HT-29 (cell line): ENCODE measurements around the gene IL1B. TPM values are rescaled to one million over a fixed set of nuclear protein-coding genes. Genes with fewer than 3 reads are reported as not detected.
A peak's percentile ranks its signal among the peaks of the same experiment; 100 is the strongest.
"Not testable (repeated sequence)": the region's sequence is repeated elsewhere in the genome, so short reads cannot be mapped to it uniquely, and the experiment has no call there.

Source experiments
- DNase-seq: peaks from one replicate; pipeline ENCODE4 v3.0.0-alpha.2; 2015; ENCODE audit warnings: low spot score
- total RNA-seq: library from RNA; depleted of rRNA; stranded (reverse); fragments of >200 nt; shearing (Covaris generic); gene quantifications from 2 replicates; pipeline ENCODE4 v1.2.3, GENCODE V29; 2014

Gene IL1B
- total RNA-seq, 1 experiment from 2014 or later: 0.20 TPM

DNA sequence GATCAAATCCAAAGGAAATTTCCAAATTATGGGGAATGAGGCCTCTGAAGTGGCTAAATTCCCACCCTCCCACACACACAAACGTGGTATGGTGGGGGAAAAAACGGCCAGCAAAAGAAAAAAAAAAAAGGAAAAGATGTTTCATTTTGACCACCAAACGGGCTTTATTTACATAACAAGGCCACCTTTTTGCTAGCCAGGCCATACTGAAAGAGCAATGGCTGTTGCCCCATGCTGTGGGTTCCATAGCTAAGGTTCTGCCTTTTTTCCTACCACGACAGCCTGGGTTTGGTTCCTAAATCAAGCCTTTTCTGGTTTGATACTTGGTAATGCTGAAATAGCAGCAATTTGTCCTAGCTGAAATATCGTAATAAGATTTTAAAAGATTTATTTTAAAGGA, 14.0 kb upstream of the IL1B start:
- no peak for DNase-seq

DNA sequence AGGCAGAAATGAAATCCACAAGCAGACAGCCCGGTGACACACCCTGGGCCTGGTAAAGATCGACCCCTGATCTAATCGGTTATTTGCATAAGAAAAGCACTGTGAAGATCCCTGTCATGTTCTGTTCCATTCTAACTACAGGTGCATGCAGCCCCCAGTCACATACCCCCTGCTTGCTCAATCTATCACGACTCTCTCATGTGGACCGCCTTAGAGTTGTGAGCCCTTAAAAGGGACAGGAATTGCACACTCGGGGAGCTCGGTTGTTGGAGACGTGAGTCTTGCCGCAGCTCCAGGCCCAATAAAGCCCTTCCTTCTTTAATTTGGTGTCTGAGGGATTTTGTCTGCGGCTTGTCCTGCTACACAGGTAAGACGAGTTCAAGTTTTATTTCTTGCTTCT, 13.4 kb upstream of the IL1B start:
- no peak for DNase-seq

DNA sequence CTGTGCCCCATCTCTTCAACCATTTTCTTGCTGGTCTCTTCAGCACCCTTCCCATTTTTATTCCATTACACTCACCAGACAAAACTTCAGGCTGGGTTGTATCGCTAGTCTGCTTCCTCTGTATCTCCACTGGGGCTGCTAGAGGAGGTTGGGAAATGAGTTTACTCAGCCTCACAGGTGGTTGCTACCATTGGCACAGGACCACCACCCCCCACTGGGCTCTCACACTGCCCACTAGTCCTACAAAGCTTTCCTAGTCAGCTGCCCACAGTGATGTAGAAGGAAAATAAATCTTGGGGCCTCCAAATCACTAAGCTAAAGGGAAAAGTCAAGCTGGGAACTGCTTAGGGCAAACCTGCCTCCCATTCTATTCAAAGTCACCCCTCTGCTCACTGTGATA, 12.3 kb upstream of the IL1B start:
- DNase-seq: no peak

DNA sequence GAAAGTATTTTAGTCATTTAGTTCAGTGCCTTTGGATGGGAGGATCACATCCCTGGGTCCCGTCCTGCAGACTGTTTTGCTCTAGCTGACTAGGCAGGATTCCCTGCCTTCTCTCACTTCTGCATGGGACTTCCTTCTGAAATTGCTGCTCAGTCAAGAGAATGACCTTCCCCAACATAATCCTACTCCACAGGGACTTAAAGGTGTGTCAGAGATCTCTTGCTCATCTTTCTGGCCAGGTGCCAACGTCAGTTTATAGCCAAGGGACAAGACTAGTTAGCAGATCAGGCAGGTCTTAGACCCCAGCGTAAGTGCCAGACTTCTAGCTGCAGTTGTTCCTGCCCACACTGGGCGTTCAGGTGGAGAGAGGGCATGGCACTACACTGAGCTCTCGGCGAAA, 9.5 kb upstream of the IL1B start:
- no peak for DNase-seq

DNA sequence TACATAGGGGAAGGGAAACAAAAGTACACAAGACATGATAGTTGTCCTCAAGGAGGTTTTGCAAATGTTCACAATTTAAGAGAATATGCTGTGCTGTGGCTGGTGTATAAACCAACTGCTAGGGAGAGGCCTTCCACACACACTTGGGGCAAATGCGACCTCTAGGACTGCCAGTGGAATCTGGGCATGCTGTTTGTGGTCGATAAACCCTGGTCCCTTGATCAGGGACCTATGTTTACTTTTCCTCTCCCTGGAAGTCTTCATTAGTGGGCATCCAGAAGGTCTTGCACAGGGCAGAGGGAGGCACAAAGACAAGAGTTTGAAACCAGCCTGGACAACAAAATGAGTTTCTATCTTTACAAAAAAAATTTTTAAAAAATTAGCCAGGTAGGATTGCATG, 7.3 kb upstream of the IL1B start:
- no peak for DNase-seq

DNA sequence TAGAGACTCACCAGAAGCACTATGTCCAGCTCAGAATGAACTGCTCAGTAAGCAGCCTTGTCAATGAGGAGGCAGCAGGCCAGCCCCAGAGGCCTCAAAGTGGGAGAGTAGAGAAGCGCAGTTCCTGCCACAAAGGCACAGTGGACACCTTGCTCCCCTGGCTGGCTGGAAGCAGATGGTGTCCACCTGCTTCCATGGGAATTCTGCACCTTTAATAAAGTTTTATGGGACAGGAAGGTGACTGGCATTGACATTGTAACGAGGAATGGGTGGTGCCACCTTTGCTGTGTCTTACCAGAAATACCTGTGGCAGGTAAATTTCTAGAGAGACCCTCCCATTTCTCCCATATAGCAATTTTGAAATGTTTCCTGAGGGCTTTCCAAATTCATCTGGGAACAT, 6.7 kb upstream of the IL1B start:
- DNase-seq: no peak

DNA sequence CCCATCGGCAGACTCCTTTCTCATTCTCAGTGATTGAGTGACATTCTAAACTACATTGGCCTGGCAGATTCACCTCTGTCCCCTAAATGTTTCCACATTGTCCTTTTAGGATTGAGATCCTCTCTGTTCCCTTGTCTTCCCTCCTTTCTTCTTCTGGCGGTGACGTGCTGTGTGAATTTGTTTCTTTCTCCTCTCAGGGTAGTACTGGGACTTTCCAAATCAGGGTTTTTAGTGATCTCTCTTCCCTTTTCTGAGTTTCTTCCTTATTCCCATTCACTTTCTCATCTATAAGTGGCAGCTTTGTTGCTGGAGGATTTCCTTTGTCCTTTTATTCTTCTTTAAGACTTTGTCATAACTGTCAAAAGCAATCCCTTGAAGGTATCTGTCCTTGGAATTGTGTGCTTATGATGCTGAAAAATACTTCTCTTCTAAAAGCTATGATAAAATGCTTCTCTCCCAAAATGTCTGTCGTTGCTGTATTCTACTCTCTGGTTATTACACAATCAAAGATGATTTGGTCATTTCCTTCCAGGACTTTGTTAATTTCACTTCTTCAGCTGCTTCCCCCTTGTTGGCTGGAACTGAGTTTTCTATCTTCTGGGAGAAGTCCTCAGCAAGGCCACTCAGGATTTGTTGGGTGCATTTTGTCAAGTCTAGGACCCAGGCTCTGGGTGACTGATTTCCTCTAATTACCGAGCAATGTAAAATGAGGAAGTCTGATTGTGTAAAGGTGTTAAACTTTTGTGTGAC, 4.9 kb upstream of the IL1B start:
- no peak for DNase-seq

DNA sequence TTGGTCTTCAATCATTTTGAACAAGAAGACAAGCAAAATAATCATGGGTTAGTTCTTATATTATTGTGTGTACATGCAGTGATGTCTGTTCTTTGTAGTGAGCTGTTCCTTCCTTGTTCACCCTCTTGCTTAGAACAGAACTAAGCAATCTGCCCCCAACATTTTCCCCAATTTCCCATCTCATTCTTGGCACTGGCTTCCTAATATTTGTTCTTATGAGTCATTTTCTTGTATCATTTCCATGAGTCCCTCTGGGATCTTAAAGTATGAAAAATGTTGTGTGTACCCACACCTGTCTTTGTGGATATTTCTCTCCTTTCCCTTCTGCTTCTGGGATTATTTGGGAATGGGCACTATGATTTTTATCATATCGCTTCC, 3.5 kb upstream of the IL1B start:
- DNase-seq: no peak

DNA sequence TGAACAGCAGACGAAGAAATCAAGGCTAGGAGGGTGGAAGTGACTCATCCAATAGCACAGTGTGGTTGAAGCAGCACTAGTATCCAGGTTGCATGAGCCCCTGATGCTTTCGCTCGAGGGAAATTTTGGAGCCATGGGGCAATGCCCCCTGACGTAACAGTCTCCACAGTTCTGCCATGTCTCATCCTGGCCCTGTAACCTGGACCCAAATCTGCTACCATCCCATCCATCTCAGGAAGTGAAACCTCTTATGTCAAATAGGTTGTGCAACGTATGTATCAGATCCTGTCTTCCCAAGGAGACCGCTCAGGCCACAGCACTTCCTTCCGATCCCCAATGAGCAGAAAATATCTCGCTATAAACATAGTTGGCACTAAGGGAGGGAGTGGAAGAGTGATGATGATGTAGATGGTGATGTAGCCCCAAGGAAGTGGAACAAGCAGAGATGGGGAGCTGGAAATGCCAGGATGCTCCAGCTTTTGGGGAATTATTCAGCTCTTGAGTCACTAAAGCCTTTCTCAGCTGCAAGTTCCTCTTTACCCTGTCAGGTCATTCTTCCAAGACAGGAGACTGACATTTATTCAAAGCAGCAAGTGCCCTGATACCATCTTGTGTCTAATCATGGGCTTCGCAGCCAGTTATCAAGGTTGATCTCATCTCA, 3.0 kb upstream of the IL1B start:
- DNase-seq: no peak

DNA sequence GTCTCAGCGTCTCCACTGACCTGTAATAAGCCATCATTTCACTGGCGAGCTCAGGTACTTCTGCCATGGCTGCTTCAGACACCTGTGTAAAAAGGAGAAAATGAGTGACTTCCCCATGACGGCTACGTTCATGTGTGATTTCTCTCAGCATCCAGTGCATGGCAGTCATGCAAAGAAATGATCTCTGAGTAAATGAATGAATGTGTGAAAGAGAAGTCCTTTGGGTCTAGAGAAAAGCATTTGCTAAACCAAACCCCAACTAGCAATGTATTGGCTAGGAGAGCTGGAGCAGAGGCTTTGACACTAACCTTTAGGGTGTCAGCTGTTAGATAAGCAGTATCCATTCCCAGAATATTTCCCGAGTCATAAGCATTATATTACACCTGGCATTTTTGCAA, 417 bp downstream of the IL1B start:
- DNase-seq: no peak

DNA sequence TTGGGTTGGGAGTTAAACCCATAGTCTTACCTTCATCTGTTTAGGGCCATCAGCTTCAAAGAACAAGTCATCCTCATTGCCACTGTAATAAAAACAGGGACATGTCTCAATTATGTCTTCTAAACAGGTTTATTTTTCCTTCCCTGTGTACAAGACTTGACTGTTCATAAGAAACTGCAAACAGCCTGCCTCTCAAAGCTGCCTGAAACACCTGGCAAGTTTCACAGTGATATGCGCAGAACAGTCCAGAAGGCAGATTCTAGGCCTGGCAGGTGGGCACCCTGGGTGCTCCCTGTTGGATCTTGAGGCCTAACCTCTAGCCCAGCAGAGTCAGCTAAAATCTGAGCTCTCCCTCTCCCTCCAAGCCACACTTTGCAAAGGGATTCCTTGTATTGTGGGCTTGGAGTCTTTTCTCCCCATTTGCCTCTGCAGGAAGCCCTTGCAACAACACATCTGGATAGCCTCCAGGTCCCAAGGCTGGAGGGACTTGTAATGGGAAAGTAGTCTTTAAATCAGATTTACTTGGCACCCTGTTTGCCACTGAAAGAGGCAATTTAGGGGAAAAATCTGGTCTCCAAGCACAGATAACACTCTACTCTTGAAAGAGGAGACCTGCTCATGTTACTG, 930 bp downstream of the IL1B start:
- no peak for DNase-seq

DNA sequence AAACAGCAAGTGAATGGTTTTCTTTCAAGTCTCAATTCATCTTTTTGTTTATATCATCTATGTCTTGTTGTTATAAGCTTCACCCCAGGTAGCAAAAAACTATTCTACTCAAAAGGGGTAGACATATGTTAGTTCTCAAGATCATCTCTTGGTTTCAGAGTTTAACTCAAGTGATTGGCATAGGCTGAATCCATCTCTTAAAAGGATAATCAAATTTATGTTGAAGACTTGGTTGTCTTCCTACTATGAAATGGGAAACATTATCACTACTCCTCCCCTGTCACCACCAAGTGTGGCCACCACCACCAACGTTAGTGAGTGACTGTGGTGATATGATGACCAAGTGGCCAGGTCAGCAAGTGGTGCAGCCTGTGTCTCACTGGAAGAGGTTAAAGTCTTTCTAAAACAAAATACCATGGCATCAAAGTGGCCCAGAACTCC, 1.5 kb downstream of the IL1B start:
- no peak for DNase-seq

DNA sequence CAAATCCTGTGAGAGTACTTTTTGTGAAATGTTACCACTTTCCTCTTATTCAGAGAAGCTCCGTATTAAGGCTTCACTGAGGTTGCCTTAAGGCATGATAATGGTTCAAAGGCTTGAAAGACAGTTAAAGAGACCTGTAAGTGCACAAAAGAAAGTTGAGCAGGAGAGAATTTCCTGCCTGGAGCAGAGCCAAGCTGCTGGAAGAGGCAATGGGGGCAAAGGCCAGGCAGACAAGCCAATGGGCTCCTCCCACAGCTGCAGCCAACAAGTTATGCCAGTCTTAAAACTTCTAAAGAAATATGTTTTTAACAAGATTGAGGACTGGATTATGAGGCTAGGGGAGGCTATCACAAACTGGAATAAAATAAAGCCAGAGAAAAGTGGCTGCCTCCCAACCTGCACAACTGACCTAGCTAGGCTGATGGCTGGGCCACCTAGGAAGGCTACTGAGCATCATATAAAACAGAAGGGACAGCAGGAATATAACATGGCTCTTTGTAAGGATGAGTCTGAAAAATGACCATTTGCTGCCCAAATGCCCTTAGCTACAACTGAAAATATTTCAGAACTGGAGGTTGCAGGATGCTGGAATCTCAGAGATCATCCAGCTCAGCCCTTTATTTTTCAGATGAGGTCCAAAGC, 2.1 kb downstream of the IL1B start:
- peak; percentile 89 for DNase-seq

DNA sequence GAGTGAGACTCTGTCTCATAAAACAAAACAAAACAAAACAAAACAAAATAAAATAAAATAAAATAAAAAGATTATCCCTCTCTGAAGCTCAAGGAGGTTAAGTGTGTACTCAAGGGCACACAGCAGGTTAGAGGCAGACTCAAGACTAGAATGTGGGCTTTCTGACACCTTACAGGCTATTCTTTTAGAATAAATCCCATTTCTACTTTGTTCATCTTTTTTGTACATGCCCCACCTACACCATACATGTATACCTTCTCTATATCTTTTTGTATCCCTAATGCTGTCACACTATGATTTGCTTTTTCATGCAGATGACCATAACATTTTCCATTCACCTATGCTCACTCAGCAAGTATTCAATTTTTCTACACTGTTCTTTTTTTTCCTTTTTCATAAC, 2.6 kb downstream of the IL1B start:
- DNase-seq: no peak

DNA sequence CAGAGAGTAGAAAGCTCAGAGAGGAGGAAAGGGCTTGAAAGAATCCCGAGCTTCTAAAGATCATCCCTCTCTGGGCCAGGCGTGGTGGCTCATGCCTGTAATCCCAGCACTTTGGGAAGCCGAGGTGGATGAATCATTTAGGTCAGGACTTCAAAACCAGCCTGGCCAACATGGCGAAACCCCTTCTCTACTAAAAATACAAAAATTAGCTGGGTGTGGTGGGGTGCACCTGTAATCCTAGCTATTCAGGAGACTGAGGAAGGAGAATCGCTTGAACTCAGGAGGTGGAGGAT, 3.0 kb downstream of the IL1B start:
- not testable (repeated sequence) for DNase-seq

DNA sequence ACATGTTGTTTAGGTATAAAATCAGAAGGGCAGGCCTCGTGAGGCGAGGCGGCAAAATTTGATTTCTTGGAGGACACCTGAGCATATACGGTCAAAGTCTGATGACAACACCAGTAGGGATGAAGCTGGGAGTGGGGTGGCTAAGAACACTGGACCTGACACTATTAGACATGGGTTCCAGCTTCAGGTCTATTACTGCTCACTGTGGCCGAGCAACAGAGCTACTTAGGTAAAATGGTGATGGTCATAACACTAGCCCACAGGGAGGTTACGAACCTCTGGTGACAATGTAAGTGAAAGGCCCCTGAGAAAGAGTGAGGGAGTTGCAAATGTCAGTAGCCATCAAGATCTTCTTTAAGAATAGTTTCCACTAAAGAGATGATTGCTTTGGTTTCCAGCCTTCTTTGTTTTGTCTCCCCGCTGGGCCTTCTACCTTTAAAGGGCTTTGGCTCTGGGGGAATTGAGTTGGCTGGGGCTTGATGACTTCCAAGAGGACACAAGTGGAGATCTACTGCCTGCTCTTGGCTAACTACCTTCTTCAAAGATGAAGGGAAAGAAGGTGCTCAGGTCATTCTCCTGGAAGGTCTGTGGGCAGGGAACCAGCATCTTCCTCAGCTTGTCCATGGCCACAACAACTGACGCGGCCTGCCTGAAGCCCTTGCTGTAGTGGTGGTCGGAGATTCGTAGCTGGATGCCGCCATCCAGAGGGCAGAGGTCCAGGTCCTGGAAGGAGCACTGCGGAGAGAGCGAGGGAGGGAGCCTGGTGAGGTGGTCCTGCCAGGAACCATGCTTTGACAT, 3.5 kb downstream of the IL1B start:
- no peak for DNase-seq

DNA sequence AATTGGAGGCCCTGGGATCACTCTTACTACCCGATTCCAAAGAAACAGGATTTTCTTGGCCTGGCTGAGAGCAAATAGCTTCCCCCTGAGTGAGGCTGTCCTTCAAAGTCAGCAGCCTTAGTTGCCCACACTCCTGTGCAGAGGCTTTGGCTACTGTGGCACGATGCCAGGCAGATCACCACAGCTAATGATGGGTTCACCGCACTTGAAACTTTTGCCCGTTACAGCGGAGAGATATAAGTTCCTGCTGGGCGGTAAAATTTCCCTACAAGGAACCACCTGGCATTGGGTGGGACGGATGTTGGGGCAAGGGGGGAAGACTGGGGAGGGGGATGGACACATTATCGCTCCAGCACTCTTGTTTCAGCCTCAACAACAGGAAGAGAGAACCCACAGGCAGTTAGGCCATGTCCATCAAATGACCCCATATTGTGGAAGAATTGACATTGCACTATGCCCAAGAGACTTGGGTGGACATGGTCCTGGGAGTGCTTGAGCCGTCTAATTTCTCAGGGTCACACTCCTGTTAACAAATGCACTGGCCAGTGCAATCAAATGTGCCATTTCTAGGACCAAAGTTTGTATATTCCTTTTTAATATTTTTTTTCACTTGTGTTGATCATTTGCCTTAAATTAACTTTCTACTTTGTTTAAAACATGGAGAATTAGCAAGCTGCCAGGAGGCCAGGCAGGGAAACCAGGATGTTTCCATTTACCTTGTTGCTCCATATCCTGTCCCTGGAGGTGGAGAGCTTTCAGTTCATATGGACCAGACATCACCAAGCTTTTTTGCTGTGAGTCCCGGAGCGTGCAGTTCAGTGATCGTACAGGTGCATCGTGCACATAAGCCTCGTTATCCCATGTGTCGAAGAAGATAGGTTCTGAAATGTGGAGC, 4.4 kb downstream of the IL1B start:
- no peak for DNase-seq

DNA sequence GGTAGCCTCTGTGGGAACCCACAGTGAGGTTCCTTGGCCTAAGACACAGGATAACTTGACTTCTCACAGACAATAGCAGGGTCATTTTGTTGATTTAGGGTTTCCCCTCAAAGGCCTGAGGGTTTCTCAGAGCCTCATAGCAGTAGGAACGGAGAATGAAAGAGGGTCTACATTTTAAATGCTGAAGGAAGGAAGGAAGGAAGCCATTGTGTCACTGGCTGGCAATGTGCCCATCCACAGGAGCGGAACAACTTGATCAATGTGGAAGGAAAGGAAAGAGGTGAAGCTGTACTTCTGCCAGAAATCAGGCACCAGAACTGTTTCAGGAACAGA, 5.1 kb downstream of the IL1B start:
- DNase-seq: no peak

DNA sequence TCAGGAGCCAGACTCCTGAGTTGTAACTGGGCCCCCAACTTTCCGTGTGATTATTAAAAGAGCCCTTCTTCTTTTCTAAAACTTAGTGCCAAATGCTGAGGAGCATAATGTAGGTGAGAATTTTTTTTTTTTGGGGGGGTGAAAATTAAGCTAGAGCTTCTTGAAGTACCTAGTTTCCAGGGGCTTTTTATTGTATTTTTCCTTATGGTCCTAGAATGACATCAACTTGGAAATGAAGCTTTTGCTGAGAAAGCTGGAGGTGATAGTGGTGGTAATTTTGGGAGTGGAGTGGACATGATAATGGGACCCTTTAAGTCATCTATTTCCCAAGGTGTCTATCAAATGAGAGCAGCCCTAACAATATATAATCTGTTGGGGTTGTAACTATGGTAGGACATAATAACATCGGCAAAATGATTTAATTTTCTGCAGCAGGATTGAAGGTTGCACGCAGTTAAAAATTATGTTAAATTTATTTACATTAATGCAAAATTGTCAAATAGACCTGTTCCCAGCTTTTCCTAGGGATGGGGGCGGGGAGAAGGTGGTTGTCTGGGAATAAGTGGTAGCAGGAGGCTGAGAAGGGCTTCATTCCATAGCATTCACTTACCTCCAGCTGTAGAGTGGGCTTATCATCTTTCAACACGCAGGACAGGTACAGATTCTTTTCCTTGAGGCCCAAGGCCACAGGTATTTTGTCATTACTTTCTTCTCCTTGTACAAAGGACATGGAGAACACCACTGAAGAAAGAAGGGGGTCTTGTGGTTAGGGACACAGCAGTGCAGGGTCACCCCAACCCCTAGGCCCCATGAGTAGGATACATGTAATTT, 5.7 kb downstream of the IL1B start:
- DNase-seq: no peak
